Upper lobe of left lung (tissue), 6 donors: ENCODE measurements around the gene FTO. TPM values are rescaled to one million over a fixed set of nuclear protein-coding genes. Genes with fewer than 3 reads are reported as not detected.

ENCODE experiments used
- ATAC-seq, 2 donors: fragments of 200-7000 bp; cut with Tn5 transposase; one replicate each; pipeline ENCODE4 v1.9.1; 2022; ENCODE audit warnings: mild to moderate bottlenecking in 2 of 2, moderate library complexity in 2 of 2; ENCODE audit not compliant: low FRiP score in 2 of 2
- DNase-seq, 2 donors: peaks; one replicate each; pipeline ENCODE4 v3.0.0-alpha.2; 2019 to 2020
- H3K27ac ChIP-seq, 4 donors: fragments of 200-600 bp; sonication (generic); one replicate each; pipeline ENCODE4 v1.5.1; 2016 to 2019
- H3K27me3 ChIP-seq, 4 donors: fragments of 200-600 bp; sonication (generic); one replicate each; pipeline ENCODE4 v1.5.1; 2017 to 2019
- H3K36me3 ChIP-seq, 4 donors: fragments of 200-600 bp; sonication (generic); one replicate each; pipeline ENCODE4 v1.5.1; 2016 to 2019
- H3K4me1 ChIP-seq, 4 donors: fragments of 200-600 bp; sonication (generic); one replicate each; pipeline ENCODE4 v1.5.1; 2018 to 2019
- H3K4me3 ChIP-seq, 4 donors: fragments of 200-600 bp; sonication (generic); one replicate each; pipeline ENCODE4 v1.5.1; 2017 to 2019; ENCODE audit warnings: mild to moderate bottlenecking in 2 of 4, moderate library complexity in 1 of 4
- H3K9me3 ChIP-seq, 4 donors: fragments of 200-600 bp; sonication (generic); one replicate each; pipeline ENCODE4 v1.5.1; 2018 to 2019
- CTCF ChIP-seq, 6 experiments: fragments of 450-650 bp in 4 of 6; fragments of 200-600 bp in 2 of 6; sonication (generic) in 2 of 6; IDR thresholded peaks; one replicate each; pipeline ENCODE4 v1.5.1; 2016 to 2019; ENCODE audit warnings: antibody characterized with exemption in 6 of 6
- EP300 ChIP-seq, 4 donors: sonication (generic); formaldehyde crosslinking; IDR thresholded peaks; one replicate each; pipeline ENCODE4 v1.5.1; 2017; ENCODE audit warnings: antibody characterized with exemption in 4 of 4, control low read depth in 2 of 4
- POLR2A ChIP-seq, 4 donors: fragments of 450-650 bp; IDR thresholded peaks; one replicate each; pipeline ENCODE4 v1.5.1; 2016 to 2017; ENCODE audit warnings: antibody characterized with exemption in 4 of 4, mild to moderate bottlenecking in 2 of 4
- POLR2AphosphoS5 ChIP-seq, 2 donors: sonication (generic); formaldehyde crosslinking; IDR thresholded peaks; one replicate each; pipeline ENCODE4 v1.5.1; 2017; ENCODE audit warnings: antibody characterized with exemption in 2 of 2
- WGBS, 2 donors: methylation state at CpG; one replicate each; pipeline ENCODE4 v1.1.5; 2017 to 2018; 5-methylcytosine and 5-hydroxymethylcytosine counted together
- total RNA-seq, 6 donors: library from RNA; depleted of rRNA in 4 of 6; stranded (reverse); fragments of >200 nt in 4 of 6; gene quantifications; one replicate each; pipeline versions ENCODE4 v1.1.0 to v1.2.1, GENCODE V29; 2016 to 2021
- donor health status: DM: no; HTN: no; CAD: no; lungs with moderate emphysema.
- donor health status: DM: no; HTN: yes; CAD: no; lungs with severe emphysema.

FTO gene
- total RNA-seq, 6 donors from 2014 or later: 62.9 to 114 (median 75.4) TPM

DNA sequence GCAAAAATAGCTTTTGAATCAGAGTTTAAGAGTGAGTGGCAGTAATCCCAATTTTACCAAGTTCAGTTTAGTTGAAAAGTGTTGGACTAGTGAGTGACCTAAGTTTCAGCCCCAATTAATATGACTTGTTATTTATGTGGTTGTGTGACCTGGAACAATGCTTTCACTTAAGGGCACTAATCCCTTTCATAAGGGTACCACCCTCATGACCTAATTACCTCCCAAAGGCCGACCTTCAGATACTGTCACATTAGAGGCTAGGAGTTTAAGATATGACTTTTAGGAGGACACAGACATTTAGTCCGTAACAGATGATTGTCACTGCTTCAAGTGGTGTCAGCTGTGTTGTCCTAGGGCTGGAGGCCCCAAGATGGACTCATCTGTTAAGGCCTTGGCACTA is 392.7 kb downstream of the FTO start:
- 96 to 100% methylated on average over 2 of the region's 2 CpGs for WGBS, 2 donors
- no peak overlapping the region for H3K27ac ChIP-seq
- no peaks in the 10 kb centered on the region for H3K36me3 ChIP-seq
- ATAC-seq: no peak
- no peaks in the 10 kb centered on the region for H3K27me3 ChIP-seq
- H3K9me3 ChIP-seq: no peaks in the 10 kb centered on the region
- DNase-seq: no peak
- no peak for TF ChIP-seq EP300 (IDR thresholded peaks at IDR 0.05)
- TF ChIP-seq POLR2AphosphoS5 (IDR thresholded peaks at IDR 0.05): no peak
- TF ChIP-seq POLR2A (IDR thresholded peaks at IDR 0.05): no peak
- no peak for TF ChIP-seq CTCF (IDR thresholded peaks at IDR 0.05)
- H3K4me3 ChIP-seq: no peak overlapping the region
- no peaks in the 10 kb centered on the region for H3K4me1 ChIP-seq

GRCh38 chr16:54097774-54098173 is 393.8 kb downstream of the FTO start:
- ATAC-seq (no peak), DNase-seq (no peak)
- Histone ChIP-seq H3K4me3 (no peak overlapping the region), H3K27ac (no peak overlapping the region), H3K9me3 (no peaks in the 10 kb centered on the region), H3K36me3 (no peaks in the 10 kb centered on the region), H3K4me1 (no peaks in the 10 kb centered on the region), H3K27me3 (no peaks in the 10 kb centered on the region)
- WGBS, 2 donors: 59 to 95% methylated on average over 3 of the region's 3 CpGs
- TF ChIP-seq POLR2AphosphoS5 (IDR thresholded peaks at IDR 0.05) (no peak), POLR2A (IDR thresholded peaks at IDR 0.05) (no peak), CTCF (IDR thresholded peaks at IDR 0.05) (no peak), EP300 (IDR thresholded peaks at IDR 0.05) (no peak)

GRCh38 chr16:54098247-54098646 is 394.3 kb downstream of the FTO start:
- Histone ChIP-seq H3K4me1 (no peaks in the 10 kb centered on the region), H3K9me3 (no peaks in the 10 kb centered on the region), H3K27me3 (no peaks in the 10 kb centered on the region), H3K36me3 (no peaks in the 10 kb centered on the region), H3K27ac (no peak overlapping the region), H3K4me3 (no peak overlapping the region)
- 81 to 84% methylated on average over 2 of the region's 2 CpGs for WGBS, 2 donors
- ATAC-seq (no peak), DNase-seq (no peak)
- TF ChIP-seq POLR2AphosphoS5 (IDR thresholded peaks at IDR 0.05): no peak
- TF ChIP-seq EP300 (IDR thresholded peaks at IDR 0.05): no peak
- no peak for TF ChIP-seq CTCF (IDR thresholded peaks at IDR 0.05)
- no peak for TF ChIP-seq POLR2A (IDR thresholded peaks at IDR 0.05)

DNA sequence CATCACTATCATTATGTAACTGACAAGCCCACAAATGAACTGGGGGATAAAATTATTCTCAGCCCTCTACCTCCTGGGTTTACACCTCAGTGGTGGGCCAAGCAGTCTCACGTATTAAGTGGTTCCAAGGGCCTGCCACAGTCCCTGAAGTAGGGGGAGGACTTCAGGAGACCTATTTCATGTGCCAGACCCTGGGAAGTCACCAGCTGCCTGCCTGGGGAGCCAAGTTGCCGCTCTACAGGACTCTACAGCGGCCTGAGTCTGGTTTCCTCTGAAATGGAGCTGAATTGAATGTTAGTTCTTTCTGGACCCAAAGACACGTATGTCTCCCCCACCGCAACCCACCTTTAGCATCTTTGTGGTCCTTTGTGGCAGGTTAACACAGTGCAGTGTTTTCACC is 395.7 kb downstream of the FTO start:
- no peak for ATAC-seq
- no peak overlapping the region for H3K27ac ChIP-seq
- DNase-seq: no peak

More for the DNA sequence above, 395.7 kb downstream of the FTO start:
- Histone ChIP-seq H3K4me1 (no peaks in the 10 kb centered on the region), H3K27me3 (no peaks in the 10 kb centered on the region), H3K36me3 (no peaks in the 10 kb centered on the region), H3K4me3 (no peak overlapping the region), H3K9me3 (no peaks in the 10 kb centered on the region)
- TF ChIP-seq POLR2A (IDR thresholded peaks at IDR 0.05): no peak
- no peak for TF ChIP-seq EP300 (IDR thresholded peaks at IDR 0.05)
- TF ChIP-seq POLR2AphosphoS5 (IDR thresholded peaks at IDR 0.05): no peak
- no peak for TF ChIP-seq CTCF (IDR thresholded peaks at IDR 0.05)
- WGBS, 2 donors: 75 to 89% methylated on average over 5 of the region's 5 CpGs
